HG03025 (cell line): ENCODE data around the gene STARD7.
A peak's percentile ranks its signal among the peaks of the same experiment; 100 is the strongest.
"Not testable (repeated sequence)": the region's sequence is repeated elsewhere in the genome, so short reads cannot be mapped to it uniquely, and the experiment has no call there.

Experiments
- ATAC-seq: cut with Tn5 transposase; IDR thresholded peaks from one replicate; pipeline ENCODE4 v1.9.1; 2021; ENCODE audit warnings: mild to moderate bottlenecking, moderate library complexity; ENCODE audit not compliant: unreplicated experiment, low FRiP score

STARD7 gene

GRCh38 chr2:96208143-96209010 is at the start of gene STARD7:
TSS of gene STARD7 (minus strand) at chr2:96208827. CDS start at chr2:96208434, 393 bp downstream.
- ATAC-seq, result peak; percentile 76

GRCh38 chr2:96257744-96258143 is 49.1 kb upstream of the STARD7 start:
- ATAC-seq, result not testable (repeated sequence)

GRCh38 chr2:96256611-96257113 is 48.0 kb upstream of the STARD7 start:
- ATAC-seq, result no peak

- ATAC-seq, result no peak
Observed at GRCh38 chr2:96254571-96254970, 45.9 kb upstream of the STARD7 start.

DNA sequence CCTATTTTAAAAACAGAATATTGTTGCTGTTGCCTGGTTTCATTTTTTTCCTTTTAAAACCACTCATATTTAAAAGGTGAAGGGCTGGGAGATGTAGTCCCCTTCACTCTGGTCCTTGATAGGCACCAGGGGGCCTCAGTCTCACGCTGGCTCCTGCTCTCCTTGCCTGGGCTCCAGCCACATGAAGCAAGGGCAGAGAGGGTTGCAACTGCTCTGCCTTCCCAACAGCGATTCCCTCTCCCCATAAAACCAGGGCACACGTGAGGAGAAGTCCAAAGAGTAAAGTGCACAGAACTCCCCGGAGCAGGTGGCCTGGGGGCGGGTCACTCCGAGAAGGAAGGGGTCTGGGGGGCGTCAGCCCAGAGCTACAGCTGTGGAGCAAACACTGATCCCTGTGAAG is 44.4 kb upstream of the STARD7 start:
- ATAC-seq, result no peak

GRCh38 chr2:96252526-96252925 is 43.9 kb upstream of the STARD7 start:
- ATAC-seq, result no peak

DNA sequence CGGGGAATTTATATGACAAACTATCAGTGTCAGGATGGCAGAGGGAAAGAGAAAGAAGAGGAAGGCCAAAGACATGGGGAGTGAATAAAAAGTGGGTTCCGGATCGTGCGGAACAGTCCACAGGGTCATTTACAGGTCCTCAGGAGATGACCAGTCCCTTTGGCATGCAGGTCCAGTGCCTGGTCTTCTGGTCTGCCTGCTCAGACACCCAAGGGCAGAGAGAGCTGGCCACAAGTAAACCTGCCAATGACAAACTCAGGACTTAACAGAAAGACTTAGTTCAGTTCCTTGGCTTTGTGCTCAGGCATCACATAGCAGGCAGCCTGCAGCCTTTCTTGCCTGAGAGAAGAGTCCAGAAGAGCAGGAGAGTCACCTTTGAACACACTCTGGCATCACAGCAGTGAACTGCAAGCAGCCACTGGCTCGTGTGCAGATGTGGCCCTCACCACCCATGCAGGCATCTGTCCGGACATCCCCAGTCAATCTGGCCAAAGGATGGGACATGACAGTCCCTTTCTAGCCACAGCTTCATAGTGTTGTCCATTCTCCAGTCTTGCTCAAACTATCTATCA is 43.2 kb upstream of the STARD7 start:
- ATAC-seq, result no peak

DNA sequence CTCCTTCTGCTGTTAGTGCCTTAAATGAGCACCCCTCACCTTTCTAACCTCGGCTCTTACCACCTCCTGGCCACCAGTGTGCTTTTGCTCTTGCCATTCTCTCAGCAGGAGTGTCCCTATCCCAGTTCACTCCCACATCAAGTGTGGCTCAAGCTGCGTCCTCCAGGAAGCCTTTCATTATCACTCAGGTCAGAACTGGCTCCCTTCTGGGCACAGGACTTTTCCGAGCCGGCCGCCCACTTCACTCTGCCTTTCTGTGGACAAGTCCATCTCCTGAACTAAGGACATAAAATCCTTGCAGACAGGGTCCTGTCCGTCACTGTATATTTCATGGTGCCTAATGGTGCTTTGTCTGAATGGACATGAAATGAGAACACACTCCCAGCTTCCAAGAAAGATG is 41.6 kb upstream of the STARD7 start:
- no peak for ATAC-seq

DNA sequence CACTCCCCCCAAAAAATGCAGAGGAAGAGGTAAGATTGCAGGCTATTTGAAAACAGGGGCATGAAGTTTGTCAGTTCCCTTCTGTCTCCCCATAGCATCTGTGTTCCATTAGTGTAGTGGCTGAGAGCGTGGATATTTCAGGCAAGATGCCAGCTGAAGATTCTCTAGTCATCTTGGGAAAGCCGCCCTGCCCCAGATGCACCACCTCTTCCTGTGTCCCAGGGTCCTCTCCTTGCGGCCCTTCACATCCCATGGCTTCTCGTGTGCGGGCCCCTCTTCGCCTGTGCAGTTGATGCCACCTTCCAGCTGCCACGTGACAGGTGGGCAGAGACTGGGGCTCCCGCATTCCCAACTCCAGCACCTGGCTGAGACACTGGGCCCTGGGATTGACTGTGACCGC is 41.0 kb upstream of the STARD7 start:
- ATAC-seq, result no peak

DNA sequence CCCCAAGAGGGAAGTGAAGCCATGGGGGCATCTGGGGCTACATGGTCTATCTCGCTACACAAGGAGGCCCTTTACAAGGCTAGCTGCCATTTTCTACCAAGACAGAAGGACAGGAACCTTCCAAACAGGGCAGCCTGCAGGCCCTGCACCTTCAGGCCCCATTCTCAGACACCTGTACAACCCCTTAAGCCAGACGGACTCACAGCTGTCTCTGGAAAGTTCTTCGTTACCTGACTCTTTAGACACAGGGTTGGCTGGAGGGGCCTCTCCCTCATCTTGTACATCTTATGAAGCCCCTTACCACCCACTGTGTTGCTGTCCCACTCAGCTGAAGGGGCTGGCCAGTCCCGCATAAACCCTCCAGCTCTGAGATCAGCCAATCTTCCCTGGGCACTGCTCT is 40.0 kb upstream of the STARD7 start:
- ATAC-seq, result no peak

DNA sequence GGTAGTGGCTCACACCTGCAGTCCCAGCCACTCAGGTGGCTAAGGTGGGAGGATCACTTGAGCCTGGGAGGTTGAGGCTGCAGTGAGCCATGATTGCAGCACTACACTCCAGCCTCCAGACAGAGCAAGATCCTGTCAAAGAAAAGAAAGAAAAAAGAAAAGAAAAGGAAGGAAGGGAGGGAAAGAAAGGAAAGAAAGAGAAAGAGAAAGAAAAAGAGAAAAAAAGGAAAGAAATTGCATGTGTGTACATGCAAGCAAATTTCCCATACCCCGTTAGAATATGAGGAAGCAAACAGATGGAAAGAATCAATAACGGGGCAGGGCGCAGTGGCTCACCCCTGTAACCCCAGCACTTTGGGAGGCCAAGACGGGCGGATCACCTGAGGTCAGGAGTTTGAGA is 39.3 kb upstream of the STARD7 start:
- ATAC-seq, result no peak

DNA sequence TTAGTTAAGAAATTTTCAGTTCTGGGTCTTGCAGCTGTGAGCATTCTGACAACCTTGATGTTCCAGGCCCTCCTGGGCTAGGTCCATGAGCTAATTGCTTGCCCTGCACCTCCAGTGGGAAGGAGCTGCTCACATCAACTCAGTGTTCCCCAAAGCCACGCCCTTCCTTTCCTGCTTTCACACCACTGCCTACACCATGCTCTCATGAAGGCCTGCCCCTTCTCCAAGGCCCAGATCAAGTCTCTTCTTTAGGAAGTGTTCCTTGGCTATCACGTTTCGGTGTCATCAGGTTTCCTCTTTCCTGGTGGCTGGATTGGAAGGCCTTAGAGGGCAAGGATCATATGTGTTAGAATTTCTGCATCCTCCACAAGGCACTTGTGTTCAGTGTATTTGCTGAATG is 38.4 kb upstream of the STARD7 start:
- no peak for ATAC-seq

DNA sequence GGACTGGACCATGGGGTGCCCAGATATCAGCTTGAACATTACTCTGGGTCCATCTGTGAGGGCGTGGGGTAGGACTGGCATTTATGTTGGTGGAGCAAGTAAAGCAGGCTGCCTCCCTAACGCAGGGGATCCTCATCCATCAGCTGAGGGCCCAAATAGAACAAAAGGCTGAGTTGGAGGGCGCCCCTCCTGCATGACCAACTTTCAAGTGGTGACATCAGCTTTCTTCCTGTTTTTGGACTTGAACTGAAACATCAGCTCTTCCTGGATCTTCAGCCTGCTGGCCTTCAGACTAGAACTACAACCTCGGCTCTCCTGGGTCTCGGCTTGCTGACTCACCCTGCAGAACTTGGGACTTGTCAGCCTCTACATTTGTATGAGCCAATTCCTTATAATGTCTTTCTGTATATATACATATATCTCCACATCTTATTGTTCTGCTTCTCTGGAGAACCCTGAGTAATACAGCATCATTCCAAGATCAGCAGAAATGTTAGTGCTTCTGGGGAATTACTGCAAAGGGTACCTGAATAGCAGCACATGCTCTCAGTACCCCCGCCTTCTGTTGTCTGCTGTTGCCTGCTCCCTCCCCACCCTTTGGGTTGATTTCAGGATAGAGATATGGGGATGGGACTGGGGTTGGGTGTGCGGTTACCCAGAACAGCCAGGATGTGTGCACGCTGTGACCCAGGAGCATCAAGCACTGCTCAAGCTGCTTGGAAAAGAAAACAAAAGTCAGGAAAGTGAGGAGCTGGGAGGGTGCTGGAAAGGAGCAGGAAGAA is 37.2 kb upstream of the STARD7 start:
- ATAC-seq, result no peak

DNA sequence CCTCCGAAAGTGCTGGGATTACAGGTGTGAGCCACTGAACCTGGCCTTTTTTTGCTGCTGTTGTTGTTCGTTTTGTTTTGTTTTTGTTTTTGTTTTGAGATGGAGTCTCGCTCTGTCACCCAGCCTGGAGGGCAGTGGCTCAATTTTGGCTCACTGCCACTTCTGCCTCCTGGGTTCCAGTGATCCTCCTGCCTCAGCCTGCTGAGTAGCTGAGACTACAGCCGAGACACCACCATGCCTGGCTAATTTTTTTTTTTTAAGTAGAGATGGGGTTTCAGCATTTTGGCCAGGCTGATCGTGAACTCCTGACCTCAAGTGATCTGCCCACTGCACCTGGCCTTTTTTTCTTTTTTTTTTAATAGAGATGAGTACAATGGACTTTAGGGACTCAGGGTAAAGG is 35.2 kb upstream of the STARD7 start:
- no peak for ATAC-seq

DNA sequence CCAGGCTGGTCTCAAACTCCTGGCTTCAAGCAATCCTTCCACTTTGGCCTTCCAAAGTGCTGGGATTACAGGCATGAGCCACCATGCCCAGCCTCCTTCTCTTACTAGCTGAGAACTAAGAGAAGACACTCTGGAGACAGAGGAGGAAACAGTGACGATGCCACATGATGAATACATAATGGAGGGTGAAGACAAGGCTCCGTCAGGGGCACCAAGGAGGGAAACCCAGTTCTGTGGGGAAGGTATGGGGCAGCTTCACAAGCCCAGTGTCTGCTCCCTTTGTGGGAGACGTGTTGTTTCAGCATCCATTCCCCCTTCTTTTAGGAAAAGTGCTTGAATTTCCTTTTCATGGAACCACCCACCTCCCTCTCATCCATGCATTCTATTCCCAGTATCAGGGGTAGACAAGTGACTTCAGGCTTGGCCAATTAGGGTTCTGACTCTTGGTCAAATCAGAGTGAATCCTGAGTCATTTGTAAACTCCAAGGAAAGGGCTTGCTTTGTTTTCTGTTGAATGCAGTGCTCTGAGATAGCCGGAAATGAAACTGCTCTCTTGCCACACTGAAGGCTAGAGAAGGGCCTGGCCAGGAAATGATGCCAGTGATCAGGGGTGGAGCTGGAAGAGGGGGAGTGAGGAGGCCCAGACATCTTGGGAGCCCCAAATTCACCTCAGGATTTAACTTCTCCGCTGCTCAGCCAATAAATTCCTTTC is 33.4 kb upstream of the STARD7 start:
- ATAC-seq, result peak; percentile 59

DNA sequence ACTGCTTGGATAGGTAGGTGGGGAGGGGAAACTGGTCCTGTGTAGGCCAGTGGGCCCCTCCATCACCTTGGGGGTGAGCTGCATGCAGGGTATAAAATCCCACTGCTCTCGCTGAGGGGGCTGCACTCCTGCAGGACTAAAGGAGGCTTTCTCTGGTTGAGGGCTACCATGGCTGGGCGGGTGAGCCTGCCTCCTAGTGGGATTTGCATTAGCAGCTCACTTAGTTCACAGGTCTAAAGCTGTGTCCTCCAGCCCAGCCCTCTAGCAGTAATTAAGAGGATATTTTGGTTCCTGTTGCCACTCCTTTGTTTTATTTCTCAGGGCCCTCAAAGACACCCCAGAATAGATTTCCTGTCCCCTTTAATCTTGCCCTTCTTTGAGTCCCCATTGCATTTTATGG is 32.6 kb upstream of the STARD7 start:
- ATAC-seq, result no peak

GRCh38 chr2:96240341-96241038 is 31.9 kb upstream of the STARD7 start:
- no peak for ATAC-seq

- ATAC-seq, result no peak
Observed at GRCh38 chr2:96239745-96240264, 31.2 kb upstream of the STARD7 start.

- ATAC-seq, result no peak
Observed at GRCh38 chr2:96239091-96239490, 30.5 kb upstream of the STARD7 start.

DNA sequence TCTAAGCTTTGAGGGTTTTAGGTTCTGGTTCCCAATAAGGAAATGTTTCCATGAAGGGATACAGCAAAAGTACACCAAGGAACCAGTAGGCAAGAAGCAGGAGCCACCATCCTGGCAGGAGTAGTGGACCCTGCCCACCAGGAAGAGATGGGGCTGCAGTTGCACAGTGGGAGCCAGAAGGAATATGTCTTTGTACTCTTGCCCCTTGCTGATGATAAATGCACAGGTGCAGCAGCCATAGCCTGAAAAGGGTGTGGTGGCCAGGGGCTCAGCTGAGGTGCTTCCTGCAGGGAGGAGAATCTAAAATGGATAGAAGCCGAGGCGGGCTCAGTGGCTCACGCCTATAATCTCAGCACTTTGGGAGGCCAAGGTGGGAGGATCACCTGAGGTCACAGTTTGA is 29.6 kb upstream of the STARD7 start:
- ATAC-seq, result no peak
